Astrocyte (in vitro differentiated cells and primary cell): ENCODE results near the gene ERG. TPM values are rescaled to one million over a fixed set of nuclear protein-coding genes. Genes with fewer than 3 reads are reported as not detected.

Experiments
- DNase-seq: peaks from one replicate; pipeline ENCODE4 v3.0.0-alpha.2; 2010; ENCODE audit warnings: low read depth
- FAIRE-seq: peaks from 2 replicates; lab custom pipeline; 2011; peaks lifted over from hg19 to GRCh38; lab: Jason Lieb, UNC
- H2AFZ ChIP-seq: 2 replicates; pipeline ENCODE4 v1.6.0; 2012; ENCODE audit warnings: low read depth, low read length, inconsistent platforms
- H3K27ac ChIP-seq: 2 replicates; pipeline ENCODE4 v1.5.1; 2011; ENCODE audit warnings: low read depth, low read length, inconsistent platforms
- H3K27me3 ChIP-seq: 2 replicates; pipeline ENCODE4 v1.6.0; 2011; ENCODE audit warnings: low read length, inconsistent platforms; ENCODE audit not compliant: insufficient read depth
- H3K36me3 ChIP-seq: 2 replicates; pipeline ENCODE4 v1.5.1; 2011; ENCODE audit warnings: low read length, inconsistent platforms; ENCODE audit not compliant: insufficient read depth
- H3K4me1 ChIP-seq: 2 replicates; pipeline ENCODE4 v1.5.1; 2011; ENCODE audit warnings: low read length, inconsistent platforms; ENCODE audit not compliant: insufficient read depth
- H3K4me2 ChIP-seq: 2 replicates; pipeline ENCODE4 v1.6.0; 2012; ENCODE audit warnings: low read length, inconsistent platforms
- H3K4me3 ChIP-seq: 2 replicates; pipeline ENCODE4 v1.5.1; 2011; ENCODE audit warnings: low read depth, mild to moderate bottlenecking, low read length, inconsistent platforms; ENCODE audit not compliant: insufficient read depth
- H3K79me2 ChIP-seq: 2 replicates; pipeline ENCODE4 v1.6.0; 2012; ENCODE audit warnings: mild to moderate bottlenecking, low read length, inconsistent platforms; ENCODE audit not compliant: insufficient read depth
- H3K9ac ChIP-seq: 2 replicates; pipeline ENCODE4 v1.6.0; 2012; ENCODE audit warnings: mild to moderate bottlenecking, low read length, inconsistent platforms
- H3K9me3 ChIP-seq: 2 replicates; pipeline ENCODE4 v1.5.1; 2012; ENCODE audit warnings: low read depth, mild to moderate bottlenecking, low read length, inconsistent platforms; ENCODE audit not compliant: insufficient read depth
- H4K20me1 ChIP-seq: 2 replicates; pipeline ENCODE4 v1.6.0; 2012; ENCODE audit warnings: low read length, inconsistent platforms; ENCODE audit not compliant: insufficient read depth
- H3K27ac Mint-ChIP-seq: one replicate; pipeline ENCODE4 v1.8.0; 2021; ENCODE audit warnings: mild to moderate bottlenecking, mixed read lengths; ENCODE audit not compliant: unreplicated experiment
- H3K27me3 Mint-ChIP-seq: one replicate; pipeline ENCODE4 v1.8.0; 2021; ENCODE audit warnings: low read depth, mixed read lengths; ENCODE audit not compliant: unreplicated experiment
- H3K36me3 Mint-ChIP-seq: one replicate; pipeline ENCODE4 v1.8.0; 2021; ENCODE audit warnings: low read depth, mixed read lengths; ENCODE audit not compliant: unreplicated experiment
- H3K4me1 Mint-ChIP-seq: one replicate; pipeline ENCODE4 v1.8.0; 2021; ENCODE audit warnings: low read depth, mixed read lengths; ENCODE audit not compliant: unreplicated experiment
- H3K4me3 Mint-ChIP-seq: one replicate; pipeline ENCODE4 v1.8.0; 2021; ENCODE audit warnings: mild to moderate bottlenecking, moderate library complexity, mixed read lengths; ENCODE audit not compliant: unreplicated experiment
- H3K9me3 Mint-ChIP-seq: one replicate; pipeline ENCODE4 v1.8.0; 2021; ENCODE audit warnings: mild to moderate bottlenecking, mixed read lengths; ENCODE audit not compliant: unreplicated experiment
- EZH2 ChIP-seq: IDR thresholded peaks from 2 replicates; pipeline ENCODE4 v1.6.1; 2012; ENCODE audit warnings: mild to moderate bottlenecking, low read length, inconsistent platforms; ENCODE audit not compliant: insufficient read depth
- total RNA-seq: library from RNA; stranded (reverse); gene quantifications from 2 replicates; pipeline ENCODE4 v1.2.1, GENCODE V29; 2021
- TF ChIP-seq, protein P1 (sequence below): IDR thresholded peaks from 2 replicates; pipeline ENCODE4 v1.5.1; 2011; ENCODE audit warnings: low read depth, mild to moderate bottlenecking, inconsistent platforms, low read length, moderate library complexity; ENCODE audit not compliant: insufficient read depth

ERG gene
- total RNA-seq, 1 donor from 2014 or later = 0.84 TPM

DNA sequence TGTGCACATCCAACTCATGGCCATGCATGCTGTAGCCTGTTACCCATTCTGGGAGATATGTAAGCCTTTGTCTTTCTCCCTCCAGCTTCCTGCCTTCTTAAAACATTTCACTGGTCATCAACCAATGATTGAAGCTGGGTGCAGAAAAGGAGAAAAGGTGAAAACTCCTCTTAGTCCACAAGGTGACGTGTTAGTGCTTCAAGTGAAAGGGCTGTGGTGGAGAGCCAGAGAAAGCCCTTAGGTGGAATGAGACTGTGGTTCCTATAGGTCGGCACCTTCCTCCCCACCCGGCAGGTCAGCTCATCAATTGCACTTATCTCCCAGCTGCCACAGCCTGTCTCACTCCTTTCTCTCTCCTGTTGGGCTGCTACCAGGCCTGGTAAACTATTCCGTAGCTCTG is 30.4 kb downstream of the ERG start:
- TF ChIP-seq, protein P1, sequence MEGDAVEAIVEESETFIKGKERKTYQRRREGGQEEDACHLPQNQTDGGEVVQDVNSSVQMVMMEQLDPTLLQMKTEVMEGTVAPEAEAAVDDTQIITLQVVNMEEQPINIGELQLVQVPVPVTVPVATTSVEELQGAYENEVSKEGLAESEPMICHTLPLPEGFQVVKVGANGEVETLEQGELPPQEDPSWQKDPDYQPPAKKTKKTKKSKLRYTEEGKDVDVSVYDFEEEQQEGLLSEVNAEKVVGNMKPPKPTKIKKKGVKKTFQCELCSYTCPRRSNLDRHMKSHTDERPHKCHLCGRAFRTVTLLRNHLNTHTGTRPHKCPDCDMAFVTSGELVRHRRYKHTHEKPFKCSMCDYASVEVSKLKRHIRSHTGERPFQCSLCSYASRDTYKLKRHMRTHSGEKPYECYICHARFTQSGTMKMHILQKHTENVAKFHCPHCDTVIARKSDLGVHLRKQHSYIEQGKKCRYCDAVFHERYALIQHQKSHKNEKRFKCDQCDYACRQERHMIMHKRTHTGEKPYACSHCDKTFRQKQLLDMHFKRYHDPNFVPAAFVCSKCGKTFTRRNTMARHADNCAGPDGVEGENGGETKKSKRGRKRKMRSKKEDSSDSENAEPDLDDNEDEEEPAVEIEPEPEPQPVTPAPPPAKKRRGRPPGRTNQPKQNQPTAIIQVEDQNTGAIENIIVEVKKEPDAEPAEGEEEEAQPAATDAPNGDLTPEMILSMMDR = no peak
- TF ChIP-seq EZH2 = no peak
- Mint-ChIP-seq H3K4me1 (peaks cover 5% of the 10 kb centered on the region), H3K27ac (no peak overlapping the region), H3K4me3 (no peak overlapping the region), H3K9me3 (peaks cover 4% of the 10 kb centered on the region), H3K36me3 (no peaks in the 10 kb centered on the region), H3K27me3 (peaks cover 2% of the 10 kb centered on the region)
- Histone ChIP-seq H3K27ac (no peak overlapping the region), H3K27me3 (no peaks in the 10 kb centered on the region), H2AFZ (no peak overlapping the region), H3K9ac (no peak overlapping the region), H3K79me2 (no peaks in the 10 kb centered on the region), H3K4me2 (no peak overlapping the region), H4K20me1 (no peaks in the 10 kb centered on the region), H3K9me3 (no peaks in the 10 kb centered on the region), H3K4me3 (no peak overlapping the region), H3K4me1 (no peaks in the 10 kb centered on the region), H3K36me3 (no peaks in the 10 kb centered on the region)
- FAIRE-seq = no peak
- DNase-seq = no peak

DNA sequence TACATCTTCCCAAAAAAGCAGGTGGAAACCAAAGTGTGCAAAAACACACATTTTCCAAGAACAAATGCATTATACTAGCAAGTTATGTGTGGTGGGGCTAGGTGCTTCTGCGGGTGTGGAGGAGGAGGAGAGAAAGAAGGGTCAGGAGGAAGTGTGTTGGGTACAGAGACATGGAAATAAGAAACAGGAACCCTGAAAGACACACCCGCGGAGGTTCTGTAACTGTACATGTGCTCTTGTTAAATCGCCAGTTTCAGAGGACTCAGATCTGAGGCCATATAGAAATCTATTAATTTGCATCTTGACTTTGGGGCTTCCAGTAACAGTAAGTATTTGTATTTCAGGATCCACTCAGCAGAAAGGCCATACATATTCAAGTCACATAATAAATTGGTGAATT is 30.9 kb downstream of the ERG start:
- no peaks in the 10 kb centered on the region for H4K20me1 ChIP-seq
- no peaks in the 10 kb centered on the region for H3K36me3 ChIP-seq
- H3K4me1 ChIP-seq = no peaks in the 10 kb centered on the region
- H3K9me3 Mint-ChIP-seq = peaks cover 4% of the 10 kb centered on the region
- H2AFZ ChIP-seq = no peak overlapping the region
- H3K9me3 ChIP-seq = no peaks in the 10 kb centered on the region
- H3K4me3 Mint-ChIP-seq = no peak overlapping the region
- no peak overlapping the region for H3K27ac ChIP-seq
- H3K4me3 ChIP-seq = no peak overlapping the region
- peaks cover under 1% of the 10 kb centered on the region for H3K27me3 Mint-ChIP-seq
- H3K4me2 ChIP-seq = no peak overlapping the region
- no peaks in the 10 kb centered on the region for H3K36me3 Mint-ChIP-seq
- H3K79me2 ChIP-seq = no peaks in the 10 kb centered on the region
- no peak for DNase-seq
- no peak for FAIRE-seq
- TF ChIP-seq EZH2 = no peak
- TF ChIP-seq, protein P1 = no peak
- no peaks in the 10 kb centered on the region for H3K27me3 ChIP-seq
- H3K27ac Mint-ChIP-seq = no peak overlapping the region
- H3K9ac ChIP-seq = no peak overlapping the region
- H3K4me1 Mint-ChIP-seq = peaks cover 5% of the 10 kb centered on the region

DNA sequence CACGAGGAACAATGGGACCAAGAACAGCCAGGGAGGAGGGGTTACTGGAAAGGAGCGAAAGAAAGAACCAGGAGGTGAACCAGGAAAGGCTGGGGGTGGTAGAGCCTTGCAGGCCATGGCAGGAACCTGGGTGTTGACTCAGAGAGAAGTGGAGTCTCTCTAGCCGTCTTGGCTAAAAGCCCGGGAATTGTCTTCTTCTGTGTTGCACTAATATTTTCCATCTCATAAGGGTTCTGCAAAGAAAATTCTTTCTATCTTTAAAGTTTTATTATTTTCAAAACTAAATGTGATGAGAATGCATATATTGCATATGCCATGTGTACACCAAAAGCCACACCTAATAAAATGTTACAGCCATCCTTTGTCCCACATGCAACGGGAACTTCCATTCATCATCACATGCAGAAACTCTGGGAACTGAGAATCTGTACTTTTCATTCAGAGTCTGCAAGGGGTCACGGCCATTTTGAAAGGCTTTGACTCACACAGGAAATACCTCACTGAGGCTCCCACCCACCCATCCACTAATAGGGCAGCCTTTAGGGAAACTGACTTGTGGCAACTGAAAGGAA is 38.0 kb downstream of the ERG start:
- no peaks in the 10 kb centered on the region for H3K79me2 ChIP-seq
- FAIRE-seq (no peak), DNase-seq (peak; percentile 86)
- peak overlapping the region; percentile 55 for H3K4me2 ChIP-seq
- peak overlapping the region; percentile 55 for H3K9ac ChIP-seq
- no peak overlapping the region for H3K4me3 ChIP-seq
- H3K27me3 ChIP-seq = no peaks in the 10 kb centered on the region
- no peaks in the 10 kb centered on the region for H4K20me1 ChIP-seq
- no peaks in the 10 kb centered on the region for H3K36me3 Mint-ChIP-seq
- peak overlapping the region; percentile 81 for H2AFZ ChIP-seq
- peak overlapping the region; percentile 90 for H3K27ac ChIP-seq
- H3K27me3 Mint-ChIP-seq = peaks cover 5% of the 10 kb centered on the region
- H3K9me3 Mint-ChIP-seq = peaks cover 6% of the 10 kb centered on the region
- H3K9me3 ChIP-seq = no peaks in the 10 kb centered on the region
- TF ChIP-seq EZH2 = no peak
- TF ChIP-seq, protein P1 = no peak
- H3K27ac Mint-ChIP-seq = peak overlapping the region; percentile 44
- peak overlapping the region; percentile 24 for H3K4me3 Mint-ChIP-seq
- peaks cover 5% of the 10 kb centered on the region for H3K4me1 Mint-ChIP-seq
- no peaks in the 10 kb centered on the region for H3K36me3 ChIP-seq
- peaks cover 24% of the 10 kb centered on the region for H3K4me1 ChIP-seq
